CD14-positive monocyte (primary cell): ENCODE measurements around the gene NPAS3. TPM values are rescaled to one million over a fixed set of nuclear protein-coding genes. Genes with fewer than 3 reads are reported as not detected.

Experiments used
- DNase-seq, 3 donors: peaks; one replicate each; pipeline ENCODE4 v3.0.0-alpha.2; 2011 to 2022
- H2AFZ ChIP-seq: 2 replicates; pipeline ENCODE4 v1.6.0; 2012; ENCODE audit warnings: mild to moderate bottlenecking, low read depth, low read length, inconsistent platforms; ENCODE audit not compliant: insufficient read depth, poor library complexity, severe bottlenecking
- H3K27ac ChIP-seq, 2 donors: 1 replicate in 1 of 2; 2 replicates in 1 of 2; pipeline ENCODE4 v1.5.1; 2012 to 2013; ENCODE audit warnings: low read length in 2 of 2, control low read depth in 1 of 2, inconsistent platforms in 1 of 2, low read depth in 1 of 2, mild to moderate bottlenecking in 1 of 2
- H3K27me3 ChIP-seq, 2 donors: one replicate each; pipeline versions ENCODE4 v1.6.0 to v1.6.1; 2011 to 2013; ENCODE audit warnings: low read length in 2 of 2; ENCODE audit not compliant: control insufficient read depth in 2 of 2, insufficient read depth in 2 of 2
- H3K36me3 ChIP-seq, 2 donors: replicated peaks in 1 of 2; 1 replicate in 1 of 2; 2 replicates in 1 of 2; pipeline versions ENCODE4 v1.5.1 to v1.6.1; 2012 to 2013; ENCODE audit warnings: low read length in 2 of 2, control low read depth in 1 of 2, inconsistent platforms in 1 of 2, mild to moderate bottlenecking in 1 of 2; ENCODE audit not compliant: insufficient read depth in 2 of 2, control insufficient read depth in 1 of 2
- H3K4me1 ChIP-seq, 2 donors: 1 replicate in 1 of 2; 2 replicates in 1 of 2; pipeline versions ENCODE4 v1.5.1 to v1.6.1; 2012 to 2013; ENCODE audit warnings: low read length in 2 of 2, control low read depth in 1 of 2, inconsistent platforms in 1 of 2, mild to moderate bottlenecking in 1 of 2, moderate library complexity in 1 of 2; ENCODE audit not compliant: insufficient read depth in 2 of 2, control insufficient read depth in 1 of 2
- H3K4me2 ChIP-seq: replicated peaks from 2 replicates; pipeline ENCODE3; 2012; ENCODE audit warnings: low read length, moderate library complexity, mild to moderate bottlenecking; ENCODE audit not compliant: poor library complexity, severe bottlenecking; ENCODE audit errors: extremely low read depth
- H3K4me3 ChIP-seq, 3 experiments: fragments of 200-600 bp in 1 of 3; sonication (generic) in 1 of 3; replicated peaks in 1 of 3; 1 replicate in 2 of 3; 2 replicates in 1 of 3; pipeline ENCODE4 v1.5.1; 2011 to 2013; ENCODE audit warnings: low read length in 3 of 3, mild to moderate bottlenecking in 3 of 3, control low read depth in 2 of 3, low read depth in 2 of 3, inconsistent platforms in 1 of 3, moderate library complexity in 1 of 3
- H3K79me2 ChIP-seq: 2 replicates; pipeline ENCODE4 v1.6.0; 2012; ENCODE audit warnings: mild to moderate bottlenecking, control low read depth, inconsistent platforms, low read length, moderate library complexity; ENCODE audit not compliant: insufficient read depth
- H3K9ac ChIP-seq: 2 replicates; pipeline ENCODE4 v1.6.0; 2017; ENCODE audit warnings: low read length, mild to moderate bottlenecking; ENCODE audit not compliant: insufficient read depth, poor library complexity, severe bottlenecking
- H3K9me3 ChIP-seq, 2 donors: replicated peaks in 1 of 2; 1 replicate in 1 of 2; 2 replicates in 1 of 2; pipeline versions ENCODE4 v1.5.1 to v1.6.1; 2012 to 2013; ENCODE audit warnings: low read length in 2 of 2, control low read depth in 1 of 2; ENCODE audit not compliant: control insufficient read depth in 1 of 2, insufficient read depth in 1 of 2
- H4K20me1 ChIP-seq: 2 replicates; pipeline ENCODE4 v1.6.0; 2012; ENCODE audit warnings: mild to moderate bottlenecking, low read length, control low read depth, moderate library complexity; ENCODE audit not compliant: insufficient read depth
- H3K27ac Mint-ChIP-seq, 7 donors: one replicate each; pipeline ENCODE4 v1.8.0; 2020; ENCODE audit warnings: mild to moderate bottlenecking in 7 of 7, mixed read lengths in 7 of 7, moderate library complexity in 6 of 7, inconsistent platforms in 2 of 7
- H3K27me3 Mint-ChIP-seq, 3 donors: one replicate each; pipeline ENCODE4 v1.8.0; 2021 to 2022; ENCODE audit warnings: low read depth in 3 of 3, mild to moderate bottlenecking in 3 of 3, mixed read lengths in 3 of 3, moderate library complexity in 3 of 3, inconsistent platforms in 1 of 3
- H3K36me3 Mint-ChIP-seq, 2 donors: one replicate each; pipeline ENCODE4 v1.8.0; 2020; ENCODE audit warnings: mixed read lengths in 2 of 2, inconsistent platforms in 1 of 2, mild to moderate bottlenecking in 1 of 2
- H3K4me1 Mint-ChIP-seq: one replicate; pipeline ENCODE4 v1.8.0; 2020; ENCODE audit warnings: mild to moderate bottlenecking, mixed read lengths
- H3K4me3 Mint-ChIP-seq, 2 donors: one replicate each; pipeline ENCODE4 v1.8.0; 2020; ENCODE audit warnings: mild to moderate bottlenecking in 2 of 2, mixed read lengths in 2 of 2, moderate library complexity in 1 of 2
- H3K9me3 Mint-ChIP-seq, 7 donors: one replicate each; pipeline ENCODE4 v1.8.0; 2020 to 2022; ENCODE audit warnings: mixed read lengths in 7 of 7, mild to moderate bottlenecking in 6 of 7, moderate library complexity in 6 of 7, inconsistent platforms in 2 of 7
- WGBS: methylation state at CpG from one replicate; pipeline ENCODE4 v1.1.5; 2013; ENCODE audit warnings: missing lambda C conversion rate; ENCODE audit not compliant: insufficient coverage; 5-methylcytosine and 5-hydroxymethylcytosine counted together
- intact Hi-C, 2 donors: fragments of 100-400 bp; cut with micrococcal nuclease; formaldehyde crosslinking; loops; one replicate each; pipeline versions ENCODE4 v1.15.0 to v1.15.1; 2023
- polyA plus RNA-seq, 3 donors: library from polyadenylated mRNA; depleted of rRNA in 1 of 3; unstranded in 2 of 3; stranded (reverse) in 1 of 3; fragments of 300-500 nt in 2 of 3; fragments of >200 nt in 1 of 3; fragmentation: Illumina TruSeq in 2 of 3; gene quantifications; 1 replicate in 2 of 3; 2 replicates in 1 of 3; pipeline ENCODE4 v1.2.3, GENCODE V29; 2012 to 2021
- TF ChIP-seq, protein P1 (sequence below): fragments of 200-600 bp; IDR thresholded peaks from one replicate; pipeline ENCODE4 v1.8.0; 2022; ENCODE audit warnings: antibody characterized with exemption, mild to moderate bottlenecking

The NPAS3 gene
- polyA plus RNA-seq, 3 donors = not detected

DNA sequence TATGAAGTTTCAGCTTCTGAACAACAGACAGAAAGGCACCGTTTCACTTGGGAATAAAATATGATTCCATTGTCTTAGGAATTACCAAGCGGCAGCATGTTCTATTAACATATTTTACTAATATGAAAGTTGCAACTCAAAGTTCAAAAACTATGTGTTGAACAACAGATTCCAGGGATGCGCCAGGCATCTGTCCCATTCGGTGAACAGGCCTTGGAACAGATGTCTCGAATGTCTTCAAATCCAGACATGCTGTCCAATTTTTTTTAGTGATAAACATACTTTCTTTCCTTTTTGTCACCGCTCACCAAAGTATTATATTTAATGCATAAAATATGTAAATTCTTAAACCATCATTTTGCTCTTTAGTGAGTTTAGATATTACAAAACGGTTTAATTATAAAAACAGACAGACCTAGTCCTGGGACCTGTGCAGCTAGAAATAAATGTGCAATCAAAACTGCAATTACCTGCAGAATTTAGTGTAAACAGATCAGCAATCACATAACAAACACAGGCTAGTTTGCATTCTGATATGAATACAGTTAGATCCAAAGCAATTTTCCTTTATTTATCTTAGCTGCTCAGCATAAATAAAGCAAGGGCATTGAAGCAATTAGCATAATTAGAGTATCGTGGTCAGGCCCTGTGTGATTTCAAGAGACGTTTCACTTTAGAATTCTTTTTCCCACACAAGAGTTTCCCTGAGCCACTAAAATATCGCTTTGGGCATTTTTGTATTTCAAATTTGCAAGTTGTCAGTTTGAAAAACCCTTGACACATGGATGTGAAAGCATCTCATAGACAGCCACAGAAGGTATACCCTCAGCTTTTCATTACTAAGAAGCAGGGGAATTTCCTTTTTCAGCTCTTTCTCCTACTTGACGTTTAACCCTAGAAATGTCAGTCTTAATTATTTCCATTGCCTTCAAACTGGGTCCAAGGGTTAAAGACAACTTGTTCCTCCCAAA is 591.4 kb downstream of the NPAS3 start:
- Mint-ChIP-seq H3K9me3 (peaks cover 0 to 3% (median 0%) of the 10 kb centered on the region in 7 donors), H3K27ac (no peak overlapping the region), H3K27me3 (no peaks in the 10 kb centered on the region), H3K4me3 (no peak overlapping the region), H3K36me3 (no peaks in the 10 kb centered on the region), H3K4me1 (peaks cover 5% of the 10 kb centered on the region)
- no peaks in the 10 kb centered on the region for H3K36me3 ChIP-seq
- no peaks in the 10 kb centered on the region for H3K9me3 ChIP-seq
- H3K27ac ChIP-seq = no peak overlapping the region
- H3K4me3 ChIP-seq = no peak overlapping the region
- WGBS = 100% methylated on average over 1 of the region's 11 CpGs
- H2AFZ ChIP-seq = no peak overlapping the region
- H4K20me1 ChIP-seq = no peaks in the 10 kb centered on the region
- TF ChIP-seq, protein P1, sequence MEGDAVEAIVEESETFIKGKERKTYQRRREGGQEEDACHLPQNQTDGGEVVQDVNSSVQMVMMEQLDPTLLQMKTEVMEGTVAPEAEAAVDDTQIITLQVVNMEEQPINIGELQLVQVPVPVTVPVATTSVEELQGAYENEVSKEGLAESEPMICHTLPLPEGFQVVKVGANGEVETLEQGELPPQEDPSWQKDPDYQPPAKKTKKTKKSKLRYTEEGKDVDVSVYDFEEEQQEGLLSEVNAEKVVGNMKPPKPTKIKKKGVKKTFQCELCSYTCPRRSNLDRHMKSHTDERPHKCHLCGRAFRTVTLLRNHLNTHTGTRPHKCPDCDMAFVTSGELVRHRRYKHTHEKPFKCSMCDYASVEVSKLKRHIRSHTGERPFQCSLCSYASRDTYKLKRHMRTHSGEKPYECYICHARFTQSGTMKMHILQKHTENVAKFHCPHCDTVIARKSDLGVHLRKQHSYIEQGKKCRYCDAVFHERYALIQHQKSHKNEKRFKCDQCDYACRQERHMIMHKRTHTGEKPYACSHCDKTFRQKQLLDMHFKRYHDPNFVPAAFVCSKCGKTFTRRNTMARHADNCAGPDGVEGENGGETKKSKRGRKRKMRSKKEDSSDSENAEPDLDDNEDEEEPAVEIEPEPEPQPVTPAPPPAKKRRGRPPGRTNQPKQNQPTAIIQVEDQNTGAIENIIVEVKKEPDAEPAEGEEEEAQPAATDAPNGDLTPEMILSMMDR = no peak
- H3K27me3 ChIP-seq = no peaks in the 10 kb centered on the region
- no peak for DNase-seq
- no peaks in the 10 kb centered on the region for H3K4me1 ChIP-seq
- H3K79me2 ChIP-seq = no peaks in the 10 kb centered on the region
- intact Hi-C loops = no loop called here
- no peak overlapping the region for H3K9ac ChIP-seq
- H3K4me2 ChIP-seq = no peak overlapping the region

- H3K36me3 Mint-ChIP-seq = no peaks in the 10 kb centered on the region
- no peaks in the 10 kb centered on the region for H3K9me3 ChIP-seq
- no peaks in the 10 kb centered on the region for H3K9me3 Mint-ChIP-seq
- H3K4me2 ChIP-seq = no peak overlapping the region
- H3K79me2 ChIP-seq = no peaks in the 10 kb centered on the region
- no peaks in the 10 kb centered on the region for H3K27me3 ChIP-seq
- no peaks in the 10 kb centered on the region for H3K27me3 Mint-ChIP-seq
- H3K27ac Mint-ChIP-seq = no peak overlapping the region
- no peak overlapping the region for H3K9ac ChIP-seq
- H3K4me3 ChIP-seq = no peak overlapping the region
- H3K27ac ChIP-seq = no peak overlapping the region
- no peaks in the 10 kb centered on the region for H3K4me1 Mint-ChIP-seq
- DNase-seq = no peak
- no peaks in the 10 kb centered on the region for H3K4me1 ChIP-seq
- TF ChIP-seq, protein P1 = no peak
- intact Hi-C loops = no loop called here
- no CpG with 5 or more reads among the region's 3 CpGs for WGBS
- no peaks in the 10 kb centered on the region for H4K20me1 ChIP-seq
- no peak overlapping the region for H2AFZ ChIP-seq
- no peaks in the 10 kb centered on the region for H3K36me3 ChIP-seq
- no peak overlapping the region for H3K4me3 Mint-ChIP-seq
Measured at GRCh38 chr14:33532553-33532952, 593.9 kb downstream of the NPAS3 start.
